NCI-H1436 treated with DMSO at 0.1 percent for 48 hours (cell line): Measurements from ENCODE around the gene C2orf68.
"Not testable (repeated sequence)": the region's sequence is repeated elsewhere in the genome, so short reads cannot be mapped to it uniquely, and the experiment has no call there.

Experiments
- DNase-seq: peaks from one replicate; lab custom pipeline; 2025; lab: John Stamatoyannopoulos, UW

C2orf68 gene

DNA sequence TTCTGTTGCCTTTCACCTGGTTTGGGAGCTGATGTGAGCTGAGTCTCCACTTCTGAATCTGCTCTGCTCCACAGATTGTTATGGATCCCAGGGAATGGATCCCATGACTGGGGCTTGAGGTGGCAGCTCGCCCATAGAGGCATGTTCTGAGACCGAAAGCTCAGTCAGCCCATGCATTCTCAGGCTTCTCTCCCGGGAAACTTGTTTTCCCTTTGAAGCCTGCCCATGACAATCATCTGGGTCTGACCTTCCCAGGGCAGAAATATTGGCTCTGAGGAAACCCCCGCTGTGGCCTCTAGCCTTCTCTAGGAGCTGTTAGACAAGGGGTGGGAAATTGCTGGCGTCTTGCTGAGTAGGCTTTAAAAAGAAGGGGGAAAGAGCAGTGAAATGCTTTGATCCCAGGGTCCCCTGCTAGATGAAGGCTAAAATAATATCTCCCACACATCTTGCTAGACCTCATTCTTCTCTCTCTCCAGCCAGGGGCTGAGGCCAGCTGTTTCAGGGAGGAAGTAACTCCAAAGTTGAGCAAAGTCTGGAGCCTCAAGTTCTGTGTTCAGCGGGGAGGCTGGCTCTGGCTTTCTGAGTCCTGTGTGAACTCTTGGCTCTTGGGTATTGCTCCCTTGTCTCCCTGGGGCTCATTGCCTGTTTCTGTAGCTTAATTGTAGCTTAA is 32.5 kb downstream of the C2orf68 start:
- no peak for DNase-seq

DNA sequence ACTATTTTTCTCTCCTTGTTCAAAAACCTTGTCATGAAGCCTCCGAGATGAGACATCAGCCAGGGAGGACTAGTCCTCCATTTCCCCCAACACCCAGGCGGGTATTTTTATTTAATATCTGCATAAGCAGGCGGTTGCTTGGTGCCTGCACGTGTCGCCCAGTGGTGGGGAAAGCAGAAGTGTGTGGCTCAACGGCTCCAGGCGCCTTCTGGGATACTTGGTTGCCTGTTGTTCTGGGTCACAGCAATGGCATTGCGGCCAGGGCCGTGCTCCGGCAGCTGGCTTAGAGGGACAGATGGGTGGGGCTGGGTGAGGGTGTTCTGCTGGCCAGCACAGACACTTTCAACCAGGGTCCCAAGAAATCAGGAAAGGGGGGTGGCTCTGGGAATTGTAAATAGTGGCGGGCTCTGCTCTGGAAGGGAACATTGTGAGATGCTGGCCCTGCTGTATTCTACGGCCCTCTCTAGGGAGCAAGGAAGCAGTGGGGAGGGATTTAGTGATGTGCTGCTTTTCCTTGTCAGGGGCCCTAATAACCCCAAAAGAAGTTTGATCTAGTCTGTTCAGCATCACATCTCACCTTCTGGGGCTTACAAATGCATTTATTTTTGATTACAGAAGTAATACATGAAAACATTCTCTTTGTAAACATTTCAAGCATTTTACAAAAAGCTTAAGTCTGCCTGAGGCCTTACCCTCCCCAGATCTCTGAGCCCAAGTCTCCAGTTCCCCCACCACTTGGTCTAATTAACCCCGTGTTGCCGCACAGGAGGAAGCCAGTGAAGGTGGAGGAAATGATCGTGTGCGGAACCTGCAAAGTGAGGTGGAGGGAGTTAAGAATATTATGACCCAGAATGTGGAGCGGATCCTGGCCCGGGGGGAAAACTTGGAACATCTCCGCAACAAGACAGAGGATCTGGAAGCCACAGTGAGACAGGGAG is 33.4 kb downstream of the C2orf68 start:
- no peak for DNase-seq

GRCh38 chr2:85577386-85578242 is 34.3 kb downstream of the C2orf68 start, which contains the start of gene VAMP8:
Gene VAMP8 (plus strand): TSS chr2:85577586. CDS start chr2:85577647, 61 bp downstream.
- DNase-seq = no peak

DNA sequence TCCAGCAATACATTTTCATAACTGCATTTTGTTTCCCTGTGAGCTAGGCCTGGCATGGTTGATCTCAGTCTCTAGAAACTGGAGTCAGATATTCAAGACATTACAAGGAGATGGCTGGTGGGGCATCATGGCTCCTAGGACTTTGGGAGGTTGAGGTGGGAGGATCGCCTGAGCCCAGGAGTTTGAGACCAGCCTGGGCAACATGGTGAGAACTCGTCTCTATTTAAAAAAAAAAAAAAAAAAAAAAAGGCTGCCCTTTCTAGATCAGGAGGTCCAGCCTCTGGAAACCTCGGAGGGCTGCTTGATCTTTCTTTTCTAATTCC is 34.8 kb downstream of the C2orf68 start:
- DNase-seq = no peak

DNA sequence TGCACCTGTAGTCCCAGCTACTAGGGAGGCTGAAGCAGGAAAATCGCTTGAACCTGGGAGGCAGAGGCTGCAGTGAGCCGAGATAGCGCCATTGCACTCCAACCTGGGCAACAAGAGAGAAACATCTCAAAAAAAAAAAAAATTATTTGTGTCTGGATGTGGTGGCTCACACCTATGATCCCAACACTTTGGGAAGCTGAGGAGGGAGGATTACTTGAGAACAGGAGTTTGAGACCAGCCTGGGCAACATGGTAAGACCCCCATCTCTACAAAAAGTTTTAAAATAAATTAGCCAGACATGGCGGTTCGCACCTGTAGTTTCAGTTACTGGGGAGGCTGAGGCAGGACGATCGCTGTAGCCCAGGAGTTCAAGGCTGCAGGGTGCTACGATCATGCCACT is 36.1 kb downstream of the C2orf68 start:
- DNase-seq = no peak

DNA sequence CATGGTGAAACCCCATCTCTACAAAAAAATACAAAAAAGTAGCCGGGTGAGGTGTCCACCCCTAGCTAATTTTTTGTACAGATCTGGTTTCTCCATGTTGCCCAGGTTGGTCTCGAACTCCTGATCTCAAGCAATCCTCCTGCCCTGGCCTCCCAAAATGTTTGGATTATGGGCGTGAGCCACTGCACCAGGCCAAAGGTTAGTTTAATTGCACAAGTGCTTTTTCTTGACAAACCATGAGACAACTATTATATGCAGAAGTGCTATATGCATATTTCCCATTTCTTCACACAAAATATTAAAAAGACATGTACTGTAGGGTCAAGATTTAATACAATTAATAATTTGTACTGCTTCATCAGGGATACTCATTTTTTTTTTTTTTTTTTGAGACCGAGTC is 45.6 kb downstream of the C2orf68 start:
- DNase-seq = no peak

- DNase-seq = no peak
Measured at GRCh38 chr2:85564144-85564563, 47.7 kb downstream of the C2orf68 start.

DNA sequence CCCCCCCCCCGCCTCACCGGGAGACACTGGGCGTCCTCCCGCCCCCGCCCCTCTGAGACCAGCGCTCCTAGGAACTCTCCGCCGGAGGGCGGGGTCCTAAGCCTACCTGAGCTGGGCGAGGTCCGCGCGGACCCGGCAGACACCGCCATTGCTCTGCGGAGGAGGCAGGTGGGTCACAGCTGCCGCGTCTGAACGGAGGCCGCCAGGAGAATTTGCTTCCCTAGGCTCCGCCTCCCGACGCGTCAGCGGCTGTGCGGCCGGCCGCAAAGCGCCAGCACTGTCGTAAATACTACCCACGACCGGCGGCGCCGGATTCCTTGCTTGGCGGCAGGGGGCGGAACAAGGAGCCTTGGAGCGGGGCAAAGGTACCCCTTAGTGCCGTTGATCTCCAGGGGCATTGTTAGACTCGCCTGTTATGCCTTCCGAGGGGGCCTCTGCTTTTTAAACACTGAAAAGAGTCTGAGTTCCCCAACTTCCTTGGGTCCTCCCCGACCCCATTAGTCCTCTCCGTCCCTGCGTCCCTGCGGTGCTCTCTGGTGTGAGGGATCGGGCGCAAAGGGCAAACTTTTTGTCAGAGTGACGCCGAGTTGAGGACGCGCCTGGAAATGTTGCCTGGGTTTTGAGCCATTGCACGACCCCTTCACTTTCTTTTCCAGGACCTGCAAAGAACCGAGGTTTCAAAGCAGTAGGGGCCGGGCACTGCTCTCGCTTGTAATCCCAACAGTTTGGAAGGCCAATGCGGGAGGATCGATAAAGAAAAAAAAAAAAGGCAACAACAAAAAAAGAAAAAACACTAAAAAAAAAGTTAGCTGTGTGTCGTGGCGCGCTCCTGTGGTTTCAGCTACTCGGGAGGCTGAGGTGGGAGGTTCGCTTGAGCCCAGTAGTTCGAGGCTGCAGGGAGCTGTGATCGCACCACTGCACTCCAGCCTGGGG is 50.3 kb downstream of the C2orf68 start, which contains the start of gene GGCX:
Gene GGCX, minus strand, starts transcription at position 214 of the 933 bp plus-strand sequence. Its CDS starts 65 bp downstream, at position 149.
- peak; percentile 80 for DNase-seq

DNA sequence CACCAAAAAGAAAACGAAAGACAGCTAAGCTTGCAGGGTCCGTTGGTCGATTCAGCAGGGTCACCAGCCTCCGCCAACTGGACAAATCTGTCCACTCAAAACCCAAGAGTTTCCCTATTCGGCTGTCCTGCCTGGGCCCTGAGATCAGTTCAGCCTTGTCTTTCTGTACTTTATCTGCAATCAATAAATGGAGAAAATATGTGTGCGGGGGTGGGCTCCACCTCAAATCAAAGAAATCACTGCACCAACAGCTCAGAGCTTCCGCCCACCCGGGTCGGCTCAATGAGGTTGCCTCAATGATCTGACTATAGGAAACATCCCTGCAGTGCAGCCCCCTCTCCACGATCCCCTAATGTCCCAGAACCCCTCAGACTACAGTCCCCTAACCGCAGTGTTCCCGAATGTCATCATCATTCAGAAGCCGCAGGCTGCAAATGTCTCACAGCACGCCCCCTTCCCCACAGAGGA is 51.0 kb downstream of the C2orf68 start:
- no peak for DNase-seq

GRCh38 chr2:85560403-85560726 is 51.5 kb downstream of the C2orf68 start:
- DNase-seq = not testable (repeated sequence)

GRCh38 chr2:85558160-85558559 is 53.7 kb downstream of the C2orf68 start:
- no peak for DNase-seq

- DNase-seq = no peak
Measured at GRCh38 chr2:85557130-85557529, 54.7 kb downstream of the C2orf68 start.
